A673 (cell line): ENCODE data around the gene PLD1. TPM values are rescaled to one million over a fixed set of nuclear protein-coding genes. Genes with fewer than 3 reads are reported as not detected.

Source experiments
- BruUV-seq: library from RNA; stranded (reverse); fragments of 400-500 nt; replicated peaks from 2 replicates; lab custom pipeline; 2021; lab: Mats Ljungman, UMichigan
- CTCF ChIA-PET: fragments of 300-600 bp; sonication (Branson Sonifier 250); formaldehyde crosslinking; loops from one replicate; lab custom pipeline; 2022; ENCODE audit warnings: antibody characterized with exemption; lab: Charles Lee
- POLR2A ChIA-PET: fragments of 300-600 bp; sonication (Branson Sonifier 250); formaldehyde crosslinking; loops from one replicate; lab custom pipeline; 2022; ENCODE audit warnings: antibody characterized with exemption; ENCODE audit not compliant: low non-redundant PET; lab: Charles Lee
- DNase-seq: peaks from one replicate; pipeline ENCODE4 v3.0.0-alpha.2; 2015; ENCODE audit warnings: low spot score
- H3K27ac ChIP-seq: fragments of 200-600 bp; sonication (generic); 2 replicates; pipeline ENCODE4 v1.5.1; 2016; ENCODE audit warnings: mixed run types, low read depth, mild to moderate bottlenecking, mixed read lengths, antibody characterized with exemption, low read length; ENCODE audit not compliant: poor library complexity, severe bottlenecking
- H3K27me3 ChIP-seq: fragments of 200-600 bp; sonication (generic); replicated peaks from 2 replicates; pipeline ENCODE4 v1.6.1; 2017; ENCODE audit warnings: mixed run types, low read depth, mild to moderate bottlenecking, mixed read lengths, antibody characterized with exemption, low read length; ENCODE audit not compliant: insufficient read depth, poor library complexity
- H3K36me3 ChIP-seq: fragments of 200-600 bp; sonication (generic); 2 replicates; pipeline ENCODE4 v1.6.1; 2016; ENCODE audit warnings: mixed run types, mild to moderate bottlenecking, mixed read lengths, antibody characterized with exemption, low read length; ENCODE audit not compliant: insufficient read depth, poor library complexity, severe bottlenecking
- H3K4me1 ChIP-seq: fragments of 200-600 bp; sonication (generic); 2 replicates; pipeline ENCODE4 v1.6.1; 2017; ENCODE audit warnings: mixed run types, mild to moderate bottlenecking, mixed read lengths, antibody characterized with exemption, low read length; ENCODE audit not compliant: insufficient read depth, poor library complexity, severe bottlenecking
- H3K4me3 ChIP-seq: fragments of 200-600 bp; sonication (generic); 2 replicates; pipeline ENCODE4 v1.5.1; 2016; ENCODE audit warnings: low read depth, mixed run types, mild to moderate bottlenecking, mixed read lengths, low read length; ENCODE audit not compliant: poor library complexity, severe bottlenecking
- H3K9me3 ChIP-seq: fragments of 200-600 bp; sonication (generic); 2 replicates; pipeline ENCODE4 v1.6.1; 2016; ENCODE audit warnings: mixed run types, low read depth, mild to moderate bottlenecking, mixed read lengths, antibody characterized with exemption, low read length; ENCODE audit not compliant: poor library complexity, severe bottlenecking
- CTCF ChIP-seq: fragments of 300-800, 200-600 bp; sonication (generic); conservative IDR thresholded peaks from 2 replicates; pipeline ENCODE4 v1.5.1; 2017; ENCODE audit warnings: low read depth, mild to moderate bottlenecking, antibody characterized with exemption, low read length, moderate library complexity, mixed read lengths
- EZH2 ChIP-seq: fragments of 200-600 bp; sonication (generic); IDR thresholded peaks from 2 replicates; pipeline ENCODE4 v1.6.1; 2017; ENCODE audit warnings: borderline replicate concordance, low read depth, mild to moderate bottlenecking, mixed read lengths, antibody characterized with exemption, low read length; ENCODE audit not compliant: poor library complexity, severe bottlenecking
- intact Hi-C: fragments of 100-400 bp; cut with micrococcal nuclease; formaldehyde crosslinking; loops from one replicate; pipeline ENCODE4 v1.10.0; 2022; ENCODE audit not compliant: unreplicated experiment
- total RNA-seq: library from RNA; stranded (reverse); gene quantifications from 2 replicates; pipeline ENCODE4 v1.2.3, GENCODE V29; 2021

The PLD1 gene
- total RNA-seq, 1 experiment from 2014 or later = 3.2 TPM

- intact Hi-C loops = no loop called here
- Histone ChIP-seq H3K36me3 (no peaks in the 10 kb centered on the region), H3K27me3 (no peaks in the 10 kb centered on the region), H3K9me3 (no peaks in the 10 kb centered on the region), H3K4me1 (no peaks in the 10 kb centered on the region), H3K4me3 (no peak overlapping the region), H3K27ac (no peak overlapping the region)
- BruUV-seq = no TSS peak
- DNase-seq = no peak
- ChIA-PET CTCF (no interaction called here), POLR2A (no interaction called here)
- no peak for TF ChIP-seq EZH2
- no peak for TF ChIP-seq CTCF
Observed at GRCh38 chr3:171846597-171846996, 36.3 kb upstream of the PLD1 start.

GRCh38 chr3:171845481-171846284, 35.4 kb upstream of the PLD1 start:
- CTCF ChIA-PET = no interaction called here
- Histone ChIP-seq H3K4me1 (no peaks in the 10 kb centered on the region), H3K9me3 (no peaks in the 10 kb centered on the region), H3K4me3 (no peak overlapping the region), H3K27me3 (no peaks in the 10 kb centered on the region), H3K36me3 (no peaks in the 10 kb centered on the region), H3K27ac (no peak overlapping the region)
- POLR2A ChIA-PET = no interaction called here
- intact Hi-C loops = no loop called here
- TF ChIP-seq EZH2 = no peak
- no peak for TF ChIP-seq CTCF
- no peak for DNase-seq
- no TSS peak for BruUV-seq

- CTCF ChIA-PET = no interaction called here
- BruUV-seq = no TSS peak
- POLR2A ChIA-PET = no interaction called here
- Histone ChIP-seq H3K36me3 (no peaks in the 10 kb centered on the region), H3K4me1 (no peaks in the 10 kb centered on the region), H3K27ac (no peak overlapping the region), H3K27me3 (no peaks in the 10 kb centered on the region), H3K9me3 (no peaks in the 10 kb centered on the region), H3K4me3 (no peak overlapping the region)
- intact Hi-C loops = no loop called here
- TF ChIP-seq CTCF (no peak), EZH2 (no peak)
- DNase-seq = no peak
Observed at GRCh38 chr3:171844873-171845272, 34.6 kb upstream of the PLD1 start.
